Chondrocyte (in vitro differentiated cells): ENCODE results near the gene SCUBE3. TPM values are rescaled to one million over a fixed set of nuclear protein-coding genes. Genes with fewer than 3 reads are reported as not detected.
A peak's percentile ranks its signal among the peaks of the same experiment; 100 is the strongest.

Source experiments
- DNase-seq: peaks from one replicate; pipeline ENCODE4 v3.0.0; 2021; ENCODE audit warnings: mixed read lengths, low spot score
- H3K27ac Mint-ChIP-seq: one replicate; pipeline ENCODE4 v1.8.0; 2021; ENCODE audit warnings: mild to moderate bottlenecking, moderate library complexity, mixed read lengths; ENCODE audit not compliant: unreplicated experiment
- H3K27me3 Mint-ChIP-seq: 2 replicates; pipeline ENCODE4 v1.8.0; 2021; ENCODE audit warnings: low read depth, mixed read lengths
- H3K36me3 Mint-ChIP-seq: 2 replicates; pipeline ENCODE4 v1.8.0; 2021; ENCODE audit warnings: low read depth, mixed read lengths
- H3K4me1 Mint-ChIP-seq: 2 replicates; pipeline ENCODE4 v1.8.0; 2021; ENCODE audit warnings: low read depth, mild to moderate bottlenecking, mixed read lengths
- H3K4me3 Mint-ChIP-seq: one replicate; pipeline ENCODE4 v1.8.0; 2021; ENCODE audit warnings: mild to moderate bottlenecking, moderate library complexity, mixed read lengths; ENCODE audit not compliant: unreplicated experiment
- H3K9me3 Mint-ChIP-seq: 2 replicates; pipeline ENCODE4 v1.8.0; 2021; ENCODE audit warnings: low read depth, mixed read lengths
- CTCF ChIP-seq: fragments of 200-600 bp; sonication (generic); IDR thresholded peaks from 2 replicates; pipeline ENCODE4 v1.5.0; 2021; ENCODE audit warnings: antibody characterized with exemption, mild to moderate bottlenecking, moderate library complexity
- total RNA-seq: library from RNA; stranded (reverse); gene quantifications from 3 replicates; pipeline ENCODE4 v1.2.1, GENCODE V29; 2021

Gene SCUBE3
- total RNA-seq, 1 donor from 2014 or later = 96.6 TPM

GRCh38 chr6:35219683-35220326 lies 6.0 kb downstream of the SCUBE3 start:
- peaks cover 64% of the 10 kb centered on the region for H3K4me1 Mint-ChIP-seq
- DNase-seq = no peak
- no peaks in the 10 kb centered on the region for H3K9me3 Mint-ChIP-seq
- H3K4me3 Mint-ChIP-seq = no peak overlapping the region
- no peaks in the 10 kb centered on the region for H3K27me3 Mint-ChIP-seq
- peak overlapping the region; percentile 9 for H3K27ac Mint-ChIP-seq
- TF ChIP-seq CTCF = no peak
- peaks cover 2% of the 10 kb centered on the region for H3K36me3 Mint-ChIP-seq

- H3K27ac Mint-ChIP-seq = no peak overlapping the region
- H3K4me3 Mint-ChIP-seq = no peak overlapping the region
- no peak for TF ChIP-seq CTCF
- peaks cover 2% of the 10 kb centered on the region for H3K36me3 Mint-ChIP-seq
- no peaks in the 10 kb centered on the region for H3K27me3 Mint-ChIP-seq
- no peak for DNase-seq
- H3K4me1 Mint-ChIP-seq = peaks cover 55% of the 10 kb centered on the region
- H3K9me3 Mint-ChIP-seq = no peaks in the 10 kb centered on the region
These were observed 7.0 kb downstream of the SCUBE3 start for GRCh38 chr6:35220711-35221110.

GRCh38 chr6:35223396-35223795 lies 9.6 kb downstream of the SCUBE3 start:
- Mint-ChIP-seq H3K4me3 (no peak overlapping the region), H3K4me1 (peaks cover 28% of the 10 kb centered on the region), H3K27me3 (no peaks in the 10 kb centered on the region), H3K27ac (no peak overlapping the region), H3K36me3 (peaks cover 2% of the 10 kb centered on the region), H3K9me3 (no peaks in the 10 kb centered on the region)
- no peak for DNase-seq
- no peak for TF ChIP-seq CTCF

- no peak overlapping the region for H3K27ac Mint-ChIP-seq
These were observed 11.0 kb downstream of the SCUBE3 start for GRCh38 chr6:35224720-35225119.

GRCh38 chr6:35228481-35228880 lies 14.7 kb downstream of the SCUBE3 start:
- DNase-seq = no peak
- peaks cover 22% of the 10 kb centered on the region for H3K4me1 Mint-ChIP-seq

More at GRCh38 chr6:35224720-35225119, 11.0 kb downstream of the SCUBE3 start:
- no peak for DNase-seq
- TF ChIP-seq CTCF = no peak
- Mint-ChIP-seq H3K4me3 (no peak overlapping the region), H3K27me3 (no peaks in the 10 kb centered on the region), H3K9me3 (no peaks in the 10 kb centered on the region), H3K4me1 (peaks cover 15% of the 10 kb centered on the region), H3K36me3 (peaks cover 3% of the 10 kb centered on the region)

More at GRCh38 chr6:35228481-35228880, 14.7 kb downstream of the SCUBE3 start:
- Mint-ChIP-seq H3K36me3 (peaks cover 15% of the 10 kb centered on the region), H3K9me3 (no peaks in the 10 kb centered on the region), H3K4me3 (no peak overlapping the region), H3K27me3 (no peaks in the 10 kb centered on the region), H3K27ac (no peak overlapping the region)
- no peak for TF ChIP-seq CTCF
